Cerebellar nuclear complex (tissue), 1 donor: Measurements from ENCODE around the gene PDE4B.

Source experiments
- DNase-seq, 2 experiments: peaks; one replicate each; lab custom pipeline; 2025; lab: John Stamatoyannopoulos, UW

PDE4B gene

GRCh38 chr1:66360285-66360724 is 567.6 kb downstream of the PDE4B start:
- DNase-seq, result no peak

GRCh38 chr1:66364578-66365391 is 572.1 kb downstream of the PDE4B start:
- DNase-seq, result no peak

GRCh38 chr1:66365635-66366034 is 572.9 kb downstream of the PDE4B start:
- no peak for DNase-seq

- no peak for DNase-seq
These were observed 573.9 kb downstream of the PDE4B start for GRCh38 chr1:66366634-66367033.

- DNase-seq, result no peak
These were observed 574.7 kb downstream of the PDE4B start for GRCh38 chr1:66367369-66367768.

GRCh38 chr1:66368261-66368660 is 575.6 kb downstream of the PDE4B start:
- DNase-seq, result no peak

GRCh38 chr1:66370462-66370971 is 577.8 kb downstream of the PDE4B start:
- no peak for DNase-seq

- DNase-seq, result no peak
These were observed 578.7 kb downstream of the PDE4B start for GRCh38 chr1:66371233-66372005.

- DNase-seq, result no peak
These were observed 579.9 kb downstream of the PDE4B start for GRCh38 chr1:66372522-66373101.

- DNase-seq, result no peak
These were observed 580.5 kb downstream of the PDE4B start for GRCh38 chr1:66373157-66373591.

GRCh38 chr1:66374148-66374547 is 581.5 kb downstream of the PDE4B start:
- no peak for DNase-seq

- no peak for DNase-seq
These were observed 581.9 kb downstream of the PDE4B start for GRCh38 chr1:66374561-66375111.

- no peak for DNase-seq
These were observed 582.4 kb downstream of the PDE4B start for GRCh38 chr1:66375125-66375524.

GRCh38 chr1:66380452-66381212 is 587.9 kb downstream of the PDE4B start:
- no peak for DNase-seq

GRCh38 chr1:66381621-66382275 is 589.1 kb downstream of the PDE4B start:
- no peak for DNase-seq

- no peak for DNase-seq
These were observed 590.5 kb downstream of the PDE4B start for GRCh38 chr1:66383168-66383567.

GRCh38 chr1:66383611-66384010 is 590.9 kb downstream of the PDE4B start:
- no peak for DNase-seq

GRCh38 chr1:66384258-66384921 is 591.7 kb downstream of the PDE4B start:
- no peak for DNase-seq

GRCh38 chr1:66386712-66387111 is 594.0 kb downstream of the PDE4B start:
- DNase-seq, result no peak

GRCh38 chr1:66388913-66389312 is 596.2 kb downstream of the PDE4B start:
- no peak for DNase-seq
